Smooth muscle cell (in vitro differentiated cells): ENCODE data around the gene RANBP9. TPM values are rescaled to one million over a fixed set of nuclear protein-coding genes. Genes with fewer than 3 reads are reported as not detected.

ENCODE experiments used
- DNase-seq: peaks from one replicate; lab custom pipeline; 2025; ENCODE audit not compliant: unreplicated experiment; lab: John Stamatoyannopoulos, UW
- H2AFZ ChIP-seq: fragments of 200-600 bp; sonication (generic); 2 replicates; pipeline ENCODE4 v1.6.0; 2016; ENCODE audit warnings: antibody characterized with exemption, low read depth, mild to moderate bottlenecking
- H3F3A ChIP-seq: fragments of 200-600 bp; sonication (generic); 2 replicates; pipeline ENCODE4 v1.6.0; 2017; ENCODE audit warnings: antibody characterized with exemption, low read depth
- H3K27ac ChIP-seq: fragments of 200-600 bp; sonication (generic); 2 replicates; pipeline ENCODE4 v1.5.1; 2016; ENCODE audit warnings: low read depth, mild to moderate bottlenecking
- H3K27me3 ChIP-seq: fragments of 200-600 bp; sonication (generic); 2 replicates; pipeline ENCODE4 v1.6.1; 2016; ENCODE audit warnings: low read depth, mild to moderate bottlenecking
- H3K36me3 ChIP-seq: fragments of 200-600 bp; sonication (generic); 2 replicates; pipeline ENCODE4 v1.5.1; 2016; ENCODE audit warnings: low read depth
- H3K4me1 ChIP-seq: fragments of 200-600 bp; sonication (generic); 2 replicates; pipeline ENCODE4 v1.5.1; 2016; ENCODE audit warnings: low read depth
- H3K4me2 ChIP-seq: fragments of 200-600 bp; sonication (generic); 2 replicates; pipeline ENCODE4 v1.6.0; 2016; ENCODE audit warnings: mild to moderate bottlenecking
- H3K4me3 ChIP-seq: fragments of 200-600 bp; sonication (generic); 2 replicates; pipeline ENCODE4 v1.5.1; 2016; ENCODE audit warnings: mild to moderate bottlenecking
- H3K79me2 ChIP-seq: fragments of 200-600 bp; sonication (generic); 2 replicates; pipeline ENCODE4 v1.6.0; 2016; ENCODE audit warnings: low read depth, mild to moderate bottlenecking
- H3K9ac ChIP-seq: fragments of 200-600 bp; sonication (generic); 2 replicates; pipeline ENCODE4 v1.6.0; 2016; ENCODE audit warnings: low read depth
- H3K9me3 ChIP-seq: fragments of 200-600 bp; sonication (generic); replicated peaks from 2 replicates; pipeline ENCODE4 v1.5.1; 2016; ENCODE audit warnings: low read depth
- H4K20me1 ChIP-seq: fragments of 200-600 bp; sonication (generic); 2 replicates; pipeline ENCODE4 v1.6.0; 2016; ENCODE audit warnings: low read depth
- WGBS: methylation state at CpG from one replicate; pipeline ENCODE4 v1.1.7; 2016; ENCODE audit warnings: low lambda C conversion rate; 5-methylcytosine and 5-hydroxymethylcytosine counted together
- polyA plus RNA-seq: library from polyadenylated mRNA; unstranded; fragments of >200 nt; fragmentation: Nextera tagmentation; extraction: Ambion mirVana; gene quantifications from 2 replicates; pipeline ENCODE4 v1.2.1, GENCODE V29; 2016
- total RNA-seq: library from RNA; depleted of rRNA; stranded (reverse); fragments of >200 nt; gene quantifications from 2 replicates; pipeline ENCODE4 v1.2.3, GENCODE V29; 2014
- TF ChIP-seq, protein P1 (sequence below): fragments of 200-600 bp; sonication (generic); IDR thresholded peaks from 2 replicates; pipeline ENCODE4 v1.5.1; 2017; ENCODE audit warnings: borderline replicate concordance, mild to moderate bottlenecking, antibody characterized with exemption; ENCODE audit not compliant: insufficient read depth, poor library complexity, severe bottlenecking

Gene RANBP9
- total and polyA plus RNA-seq, 2 experiments from 2014 or later = 26.9 to 40.9 TPM

DNA sequence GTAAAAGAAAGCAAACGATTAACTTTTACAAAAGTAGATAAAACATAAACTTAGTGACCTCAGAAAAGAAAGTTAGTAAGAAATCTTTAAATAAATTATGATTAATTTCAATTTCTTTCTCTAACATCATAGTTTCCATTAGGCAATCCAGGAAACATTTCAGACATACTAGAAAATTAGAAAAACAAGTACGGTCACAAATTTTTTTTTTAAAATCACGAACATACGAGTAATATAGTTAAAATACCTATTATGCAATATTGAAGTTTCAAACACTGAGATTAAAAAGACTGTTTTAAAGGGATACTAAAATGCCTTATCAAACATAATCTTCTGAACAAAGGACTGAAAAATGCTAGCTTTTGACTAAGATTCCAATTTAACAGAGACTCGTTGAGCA is 70.3 kb downstream of the RANBP9 start:
- H3K79me2 ChIP-seq = peaks cover 5% of the 10 kb centered on the region
- H4K20me1 ChIP-seq = peaks cover 2% of the 10 kb centered on the region
- DNase-seq = no peak
- no peaks in the 10 kb centered on the region for H3K4me1 ChIP-seq
- H3K36me3 ChIP-seq = peaks cover 21% of the 10 kb centered on the region
- TF ChIP-seq, protein P1, sequence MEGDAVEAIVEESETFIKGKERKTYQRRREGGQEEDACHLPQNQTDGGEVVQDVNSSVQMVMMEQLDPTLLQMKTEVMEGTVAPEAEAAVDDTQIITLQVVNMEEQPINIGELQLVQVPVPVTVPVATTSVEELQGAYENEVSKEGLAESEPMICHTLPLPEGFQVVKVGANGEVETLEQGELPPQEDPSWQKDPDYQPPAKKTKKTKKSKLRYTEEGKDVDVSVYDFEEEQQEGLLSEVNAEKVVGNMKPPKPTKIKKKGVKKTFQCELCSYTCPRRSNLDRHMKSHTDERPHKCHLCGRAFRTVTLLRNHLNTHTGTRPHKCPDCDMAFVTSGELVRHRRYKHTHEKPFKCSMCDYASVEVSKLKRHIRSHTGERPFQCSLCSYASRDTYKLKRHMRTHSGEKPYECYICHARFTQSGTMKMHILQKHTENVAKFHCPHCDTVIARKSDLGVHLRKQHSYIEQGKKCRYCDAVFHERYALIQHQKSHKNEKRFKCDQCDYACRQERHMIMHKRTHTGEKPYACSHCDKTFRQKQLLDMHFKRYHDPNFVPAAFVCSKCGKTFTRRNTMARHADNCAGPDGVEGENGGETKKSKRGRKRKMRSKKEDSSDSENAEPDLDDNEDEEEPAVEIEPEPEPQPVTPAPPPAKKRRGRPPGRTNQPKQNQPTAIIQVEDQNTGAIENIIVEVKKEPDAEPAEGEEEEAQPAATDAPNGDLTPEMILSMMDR = no peak
- H3K27me3 ChIP-seq = no peaks in the 10 kb centered on the region
- no peak overlapping the region for H3K9ac ChIP-seq
- H3K4me2 ChIP-seq = no peak overlapping the region
- H3F3A ChIP-seq = no peaks in the 10 kb centered on the region
- 95% methylated on average over 5 of the region's 5 CpGs for WGBS
- H3K9me3 ChIP-seq = no peaks in the 10 kb centered on the region
- H3K4me3 ChIP-seq = no peak overlapping the region
- H2AFZ ChIP-seq = no peak overlapping the region
- H3K27ac ChIP-seq = no peak overlapping the region

DNA sequence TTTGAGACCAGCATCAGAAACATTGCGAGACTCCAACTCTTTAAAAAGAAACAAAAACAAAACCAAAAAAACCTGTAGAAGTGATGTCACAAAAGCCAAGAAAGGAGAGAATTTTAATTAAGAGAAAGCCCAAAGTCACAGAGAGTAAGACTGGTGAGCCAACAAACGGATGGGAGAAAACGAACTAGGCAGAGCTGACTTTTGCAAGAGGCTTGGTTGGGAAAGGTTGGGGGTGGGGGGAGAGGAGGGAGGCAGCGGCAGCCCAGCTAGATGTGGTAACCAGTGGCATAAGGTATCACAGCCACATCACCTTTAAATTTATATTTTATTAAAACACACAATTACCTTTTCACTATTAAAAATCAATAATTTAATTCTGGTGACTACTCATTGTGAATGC is 73.0 kb downstream of the RANBP9 start:
- no peak overlapping the region for H3K4me3 ChIP-seq
- 98% methylated on average over 4 of the region's 4 CpGs for whole genome bisulfite sequencing
- no peak for DNase-seq

DNA sequence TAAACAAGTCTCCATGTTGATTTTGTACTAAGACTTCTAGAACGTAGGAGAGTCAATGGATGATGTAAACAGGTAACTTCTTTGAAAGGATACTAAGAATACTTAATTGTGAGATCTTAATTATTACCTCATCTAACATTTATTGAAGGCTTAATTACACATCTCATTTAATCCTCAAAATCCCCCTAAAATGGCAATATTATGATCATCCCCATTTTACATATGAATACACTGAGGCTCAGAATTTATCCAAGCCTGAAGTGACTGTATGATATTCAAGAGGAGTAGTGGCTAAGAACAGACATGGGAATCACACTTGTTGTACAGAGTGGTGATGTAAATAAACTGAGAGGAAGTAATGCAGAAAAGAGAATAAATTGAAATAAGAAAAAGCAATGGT is 73.6 kb downstream of the RANBP9 start:
- peaks cover 2% of the 10 kb centered on the region for H3F3A ChIP-seq
- peaks cover 18% of the 10 kb centered on the region for H3K36me3 ChIP-seq
- H3K4me1 ChIP-seq = no peaks in the 10 kb centered on the region
- H3K9ac ChIP-seq = no peak overlapping the region
- 100% methylated on average over 1 of the region's 1 CpG for WGBS
- H3K4me2 ChIP-seq = no peak overlapping the region
- no peak overlapping the region for H3K4me3 ChIP-seq
- H3K79me2 ChIP-seq = no peaks in the 10 kb centered on the region
- TF ChIP-seq, protein P1 = no peak
- H2AFZ ChIP-seq = no peak overlapping the region
- H4K20me1 ChIP-seq = no peaks in the 10 kb centered on the region
- no peak for DNase-seq
- H3K27ac ChIP-seq = no peak overlapping the region
- H3K27me3 ChIP-seq = no peaks in the 10 kb centered on the region
- H3K9me3 ChIP-seq = no peaks in the 10 kb centered on the region

More for the DNA sequence above, 73.0 kb downstream of the RANBP9 start:
- no peaks in the 10 kb centered on the region for H3K4me1 ChIP-seq
- H3F3A ChIP-seq = no peaks in the 10 kb centered on the region
- peaks cover 24% of the 10 kb centered on the region for H3K36me3 ChIP-seq
- H4K20me1 ChIP-seq = no peaks in the 10 kb centered on the region
- TF ChIP-seq, protein P1 = no peak
- no peak overlapping the region for H3K4me2 ChIP-seq
- no peaks in the 10 kb centered on the region for H3K79me2 ChIP-seq
- no peak overlapping the region for H3K27ac ChIP-seq
- no peak overlapping the region for H3K9ac ChIP-seq
- no peak overlapping the region for H2AFZ ChIP-seq
- H3K27me3 ChIP-seq = no peaks in the 10 kb centered on the region
- no peaks in the 10 kb centered on the region for H3K9me3 ChIP-seq

DNA sequence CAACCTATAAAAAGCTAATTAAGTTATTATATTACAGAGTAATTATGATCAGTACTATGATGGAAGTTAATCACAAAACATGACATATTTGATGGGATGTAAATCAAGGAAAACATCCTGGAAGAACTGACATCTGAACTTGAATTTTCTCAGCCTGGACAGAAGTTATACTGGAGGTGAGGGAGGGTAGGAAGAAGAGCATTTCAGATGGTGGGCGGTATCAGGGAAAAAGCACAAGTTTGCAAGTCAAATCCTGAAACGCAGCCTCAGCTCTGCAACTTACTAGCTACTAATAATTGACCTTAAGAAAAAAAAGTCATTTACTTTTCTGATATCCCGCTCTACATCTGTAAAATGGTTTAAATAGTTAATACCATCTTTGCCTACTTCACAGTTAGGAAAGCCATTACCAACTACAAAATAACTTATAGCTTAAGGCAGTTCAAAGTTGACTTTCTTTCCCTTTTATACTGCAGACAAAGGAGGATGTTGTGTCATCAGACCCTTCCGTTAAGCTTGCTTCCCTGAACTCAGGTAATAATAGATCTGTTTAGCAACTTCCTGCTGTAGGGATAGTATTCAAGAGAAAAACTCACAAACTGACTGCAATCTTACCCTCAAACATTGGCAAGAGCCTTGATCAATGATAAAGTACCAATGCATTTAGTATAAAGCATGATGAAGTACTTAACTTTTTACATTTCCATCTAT is 75.5 kb downstream of the RANBP9 start:
- Histone ChIP-seq H4K20me1 (no peaks in the 10 kb centered on the region), H3F3A (peaks cover 2% of the 10 kb centered on the region), H3K9me3 (no peaks in the 10 kb centered on the region), H3K9ac (no peak overlapping the region), H2AFZ (no peak overlapping the region), H3K79me2 (no peaks in the 10 kb centered on the region), H3K4me1 (no peaks in the 10 kb centered on the region), H3K27ac (no peak overlapping the region), H3K27me3 (no peaks in the 10 kb centered on the region), H3K4me2 (no peak overlapping the region), H3K36me3 (peaks cover 21% of the 10 kb centered on the region), H3K4me3 (no peak overlapping the region)
- 70% methylated on average over 4 of the region's 4 CpGs for WGBS
- TF ChIP-seq, protein P1 = no peak
- no peak for DNase-seq
